Ishikawa (cell line): ENCODE results near the gene JAML.
A peak's percentile ranks its signal among the peaks of the same experiment; 100 is the strongest.

Source experiments
- CEBPB ChIP-seq: IDR thresholded peaks from 2 replicates; pipeline ENCODE4 v1.6.1; 2012
- CREB1 ChIP-seq: IDR thresholded peaks from 2 replicates; pipeline ENCODE4 v1.6.1; 2012; ENCODE audit warnings: low read depth
- EGR1 ChIP-seq: IDR thresholded peaks from 2 replicates; pipeline ENCODE4 v1.6.1; 2012
- EP300 ChIP-seq: IDR thresholded peaks from 2 replicates; pipeline ENCODE4 v1.6.1; 2012; ENCODE audit warnings: borderline replicate concordance
- FOXM1 ChIP-seq: IDR thresholded peaks from 2 replicates; pipeline ENCODE4 v1.6.1; 2012; ENCODE audit warnings: low read depth, borderline replicate concordance
- MAX ChIP-seq: IDR thresholded peaks from 2 replicates; pipeline ENCODE4 v1.6.1; 2012
- NFIC ChIP-seq: IDR thresholded peaks from 2 replicates; pipeline ENCODE4 v1.6.1; 2012
- RAD21 ChIP-seq: IDR thresholded peaks from 2 replicates; pipeline ENCODE4 v1.6.1; 2012; ENCODE audit warnings: low read depth
- REST ChIP-seq: IDR thresholded peaks from 2 replicates; pipeline ENCODE4 v1.6.1; 2012; ENCODE audit warnings: low read depth, mild to moderate bottlenecking
- TAF1 ChIP-seq: IDR thresholded peaks from 2 replicates; pipeline ENCODE4 v1.6.1; 2012; ENCODE audit warnings: low read depth, mild to moderate bottlenecking
- TCF12 ChIP-seq: IDR thresholded peaks from 2 replicates; pipeline ENCODE4 v1.6.1; 2012; ENCODE audit warnings: low read depth
- TEAD4 ChIP-seq: IDR thresholded peaks from 2 replicates; pipeline ENCODE4 v1.6.1; 2012
- USF1 ChIP-seq: IDR thresholded peaks from 2 replicates; pipeline ENCODE4 v1.6.1; 2012
- YY1 ChIP-seq: IDR thresholded peaks from 2 replicates; pipeline ENCODE4 v1.6.1; 2012; ENCODE audit warnings: low read depth
- ZBTB7A ChIP-seq: IDR thresholded peaks from 2 replicates; pipeline ENCODE4 v1.6.1; 2012; ENCODE audit warnings: low read depth

JAML gene

GRCh38 chr11:118199135-118199534, 25.7 kb downstream of the JAML start:
- no peak for TF ChIP-seq TEAD4
- TF ChIP-seq NFIC, result no peak
- TF ChIP-seq MAX, result no peak
- TF ChIP-seq USF1, result no peak
- TF ChIP-seq TCF12, result no peak
- no peak for TF ChIP-seq ZBTB7A
- TF ChIP-seq REST, result no peak
- TF ChIP-seq EP300, result no peak

DNA sequence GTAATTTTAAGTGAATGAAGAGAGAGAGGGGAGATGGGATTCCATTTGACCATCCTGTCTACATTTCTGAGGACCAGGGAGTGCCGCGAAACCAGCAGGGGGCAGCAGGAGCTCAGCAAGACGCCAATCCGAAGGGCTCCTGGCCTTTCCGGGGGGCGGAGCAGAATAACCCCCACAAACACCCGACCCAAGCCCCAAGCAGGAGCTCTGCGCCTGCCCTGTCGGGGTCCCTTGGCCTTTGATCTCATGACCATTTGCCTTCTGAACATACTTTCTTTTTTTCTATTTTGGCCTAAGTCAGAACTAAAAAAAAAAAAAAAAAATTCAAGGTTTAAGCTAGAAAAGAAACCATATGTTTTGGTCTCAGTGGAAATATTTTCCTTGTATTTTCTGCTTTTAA, 26.4 kb downstream of the JAML start:
- TF ChIP-seq REST (no peak), RAD21 (peak; percentile 97)

DNA sequence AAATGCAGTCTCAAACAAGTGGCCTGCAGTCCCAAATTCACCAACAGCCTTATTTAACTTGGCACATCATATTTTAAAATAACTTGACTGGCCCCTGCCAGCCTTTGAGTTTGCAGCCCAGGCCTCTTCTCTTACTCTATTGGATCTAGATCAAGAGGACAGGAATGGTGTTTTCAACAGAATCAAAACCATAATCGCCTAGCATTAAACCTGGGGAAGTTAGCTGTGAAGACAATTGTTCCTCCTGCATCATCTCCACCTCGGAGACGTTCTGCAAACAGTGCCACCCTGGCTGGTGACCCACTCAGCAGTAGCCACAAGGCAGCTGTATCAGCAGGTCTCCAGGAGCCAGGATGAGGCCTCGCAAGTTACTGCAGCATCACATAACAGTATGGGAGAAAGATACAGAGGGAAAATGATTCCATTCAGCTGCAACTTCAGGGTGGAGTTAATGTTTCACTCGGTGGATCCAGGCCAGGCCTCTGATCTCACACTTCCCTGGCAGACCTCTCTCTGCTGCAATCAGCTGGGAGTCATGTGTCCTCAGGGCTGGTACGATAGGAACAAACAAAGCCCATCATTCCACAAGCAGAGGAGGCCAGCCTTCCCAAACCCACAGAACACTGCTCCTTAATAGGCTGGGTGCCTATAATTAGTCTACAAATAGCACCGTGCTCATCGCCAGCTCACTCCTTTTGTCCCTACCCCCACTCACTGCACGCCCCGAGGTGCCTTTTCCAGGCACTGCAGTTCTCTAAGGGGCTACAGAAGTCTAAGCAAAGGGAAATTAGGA, 29.8 kb downstream of the JAML start:
- TF ChIP-seq REST (no peak), TEAD4 (no peak), TCF12 (no peak), ZBTB7A (no peak), CREB1 (no peak), EGR1 (no peak), TAF1 (no peak), FOXM1 (no peak), NFIC (no peak), USF1 (no peak), CEBPB (no peak), MAX (no peak), EP300 (no peak), YY1 (no peak), RAD21 (no peak)

DNA sequence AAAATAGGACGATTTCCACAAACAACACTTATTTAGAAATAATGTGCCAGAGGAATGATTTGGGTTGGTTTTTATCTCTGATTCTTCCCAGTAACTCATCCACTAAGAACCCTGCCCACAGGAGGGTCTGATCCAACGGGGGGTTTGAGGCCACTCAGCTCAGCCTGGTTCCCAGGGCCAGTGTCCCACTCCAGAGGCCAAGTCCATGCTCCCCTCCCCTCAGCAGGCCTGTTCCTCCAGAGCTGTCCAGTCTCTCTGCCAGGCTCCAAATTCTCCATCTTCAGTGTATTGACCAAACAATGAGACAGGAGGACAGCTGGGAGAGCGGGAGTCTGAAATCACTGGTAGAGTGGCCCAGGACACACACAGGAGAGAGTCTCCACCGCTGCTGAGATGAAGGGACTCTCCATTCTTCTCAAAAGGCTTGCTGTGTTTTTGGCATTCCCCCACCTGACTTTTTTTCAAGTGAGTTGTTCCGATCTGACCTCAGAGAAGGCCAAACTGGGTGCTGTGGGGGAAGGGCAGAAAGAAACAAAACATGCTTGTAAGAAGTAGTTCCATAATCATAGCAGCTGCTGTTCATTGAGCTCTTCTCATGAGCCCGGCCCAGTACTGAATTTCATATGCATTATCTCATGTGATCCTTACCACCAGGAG, 30.8 kb downstream of the JAML start:
- TF ChIP-seq FOXM1 (no peak), REST (no peak), EGR1 (no peak), YY1 (no peak), RAD21 (no peak), NFIC (no peak), CEBPB (no peak), TCF12 (no peak), USF1 (no peak)
